ENCODE measurements around the gene ECSIT.

DNA sequence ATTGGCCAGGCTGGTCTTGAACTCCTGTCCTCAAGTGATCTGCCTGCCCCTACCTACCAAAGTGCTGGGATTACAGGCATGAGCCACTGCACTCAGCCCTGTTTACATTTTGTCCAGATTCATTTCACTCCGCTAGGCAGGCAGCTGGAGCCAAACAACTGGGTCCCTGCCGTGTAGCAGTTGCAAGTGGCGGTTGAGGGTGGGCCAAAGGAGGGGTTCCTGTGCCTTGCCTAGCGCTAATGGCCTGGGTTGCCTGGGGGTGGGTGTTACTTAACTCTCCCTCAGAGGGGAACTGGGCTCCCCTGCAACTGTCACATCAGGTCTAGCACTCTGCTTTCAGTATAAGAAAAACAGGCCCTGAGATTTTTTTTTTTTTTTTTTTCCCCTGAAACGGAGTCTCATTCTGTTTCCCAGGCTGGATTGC lies 41.1 kb upstream of the ECSIT start:
- TF ChIP-seq, protein P1, sequence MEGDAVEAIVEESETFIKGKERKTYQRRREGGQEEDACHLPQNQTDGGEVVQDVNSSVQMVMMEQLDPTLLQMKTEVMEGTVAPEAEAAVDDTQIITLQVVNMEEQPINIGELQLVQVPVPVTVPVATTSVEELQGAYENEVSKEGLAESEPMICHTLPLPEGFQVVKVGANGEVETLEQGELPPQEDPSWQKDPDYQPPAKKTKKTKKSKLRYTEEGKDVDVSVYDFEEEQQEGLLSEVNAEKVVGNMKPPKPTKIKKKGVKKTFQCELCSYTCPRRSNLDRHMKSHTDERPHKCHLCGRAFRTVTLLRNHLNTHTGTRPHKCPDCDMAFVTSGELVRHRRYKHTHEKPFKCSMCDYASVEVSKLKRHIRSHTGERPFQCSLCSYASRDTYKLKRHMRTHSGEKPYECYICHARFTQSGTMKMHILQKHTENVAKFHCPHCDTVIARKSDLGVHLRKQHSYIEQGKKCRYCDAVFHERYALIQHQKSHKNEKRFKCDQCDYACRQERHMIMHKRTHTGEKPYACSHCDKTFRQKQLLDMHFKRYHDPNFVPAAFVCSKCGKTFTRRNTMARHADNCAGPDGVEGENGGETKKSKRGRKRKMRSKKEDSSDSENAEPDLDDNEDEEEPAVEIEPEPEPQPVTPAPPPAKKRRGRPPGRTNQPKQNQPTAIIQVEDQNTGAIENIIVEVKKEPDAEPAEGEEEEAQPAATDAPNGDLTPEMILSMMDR (IDR thresholded peaks at IDR 0.05) = no peak
- TF ChIP-seq POLR2A (IDR thresholded peaks at IDR 0.05) = no peak
- no peak for TF ChIP-seq POLR2AphosphoS5 (IDR thresholded peaks at IDR 0.05)

All from suprapubic skin (tissue), 4 donors.